Tibial nerve (tissue), 4 donors: ENCODE data around the gene WTAP. TPM values are rescaled to one million over a fixed set of nuclear protein-coding genes. Genes with fewer than 3 reads are reported as not detected.

Experiments used
- DNase-seq, 2 donors: peaks; one replicate each; pipeline ENCODE4 v3.0.0-alpha.2; 2019; ENCODE audit warnings: low spot score in 2 of 2
- H3K27ac ChIP-seq, 4 donors: fragments of 200-600 bp; sonication (generic) in 3 of 4; one replicate each; pipeline ENCODE4 v1.5.1; 2017 to 2019; ENCODE audit warnings: mild to moderate bottlenecking in 1 of 4
- H3K27me3 ChIP-seq, 2 donors: fragments of 200-600 bp; sonication (generic) in 1 of 2; one replicate each; pipeline versions ENCODE4 v1.5.1 to v1.6.0; 2017 to 2019
- H3K36me3 ChIP-seq, 3 donors: fragments of 200-600 bp; sonication (generic); one replicate each; pipeline ENCODE4 v1.5.1; 2018 to 2019
- H3K4me1 ChIP-seq, 4 donors: fragments of 200-600 bp; sonication (generic) in 3 of 4; one replicate each; pipeline ENCODE4 v1.5.1; 2017 to 2019
- H3K4me3 ChIP-seq, 4 donors: fragments of 200-600 bp; sonication (generic) in 3 of 4; one replicate each; pipeline ENCODE4 v1.5.1; 2017 to 2019; ENCODE audit warnings: mild to moderate bottlenecking in 1 of 4, moderate library complexity in 1 of 4
- H3K9me3 ChIP-seq, 4 donors: fragments of 200-600 bp; sonication (generic) in 3 of 4; one replicate each; pipeline ENCODE4 v1.5.1; 2017 to 2019
- EP300 ChIP-seq, 2 donors: sonication (generic); formaldehyde crosslinking; IDR thresholded peaks; one replicate each; pipeline ENCODE4 v1.6.1; 2017; ENCODE audit warnings: antibody characterized with exemption in 2 of 2, mild to moderate bottlenecking in 1 of 2
- POLR2A ChIP-seq, 2 donors: fragments of 450-650 bp; IDR thresholded peaks; one replicate each; pipeline ENCODE4 v1.6.1; 2017; ENCODE audit warnings: antibody characterized with exemption in 2 of 2, mild to moderate bottlenecking in 2 of 2, moderate library complexity in 2 of 2
- WGBS, 2 donors: methylation state at CpG; one replicate each; pipeline ENCODE4 v1.1.5; 2018; 5-methylcytosine and 5-hydroxymethylcytosine counted together
- total RNA-seq, 4 donors: library from RNA; depleted of rRNA; stranded (reverse); fragments of >200 nt; gene quantifications; one replicate each; pipeline ENCODE4 v1.1.0, GENCODE V29; 2016
- TF ChIP-seq, protein P1 (sequence below), 5 experiments: fragments of 200-600 bp in 3 of 5; fragments of 450-650 bp in 2 of 5; sonication (generic) in 3 of 5; IDR thresholded peaks; one replicate each; pipeline ENCODE4 v1.5.1; 2016 to 2019; ENCODE audit warnings: antibody characterized with exemption in 5 of 5, mild to moderate bottlenecking in 3 of 5, moderate library complexity in 2 of 5

Gene WTAP
- 10 to 100 TPM; 69.3 to 81.4 (median 78.0) TPM for total RNA-seq

DNA sequence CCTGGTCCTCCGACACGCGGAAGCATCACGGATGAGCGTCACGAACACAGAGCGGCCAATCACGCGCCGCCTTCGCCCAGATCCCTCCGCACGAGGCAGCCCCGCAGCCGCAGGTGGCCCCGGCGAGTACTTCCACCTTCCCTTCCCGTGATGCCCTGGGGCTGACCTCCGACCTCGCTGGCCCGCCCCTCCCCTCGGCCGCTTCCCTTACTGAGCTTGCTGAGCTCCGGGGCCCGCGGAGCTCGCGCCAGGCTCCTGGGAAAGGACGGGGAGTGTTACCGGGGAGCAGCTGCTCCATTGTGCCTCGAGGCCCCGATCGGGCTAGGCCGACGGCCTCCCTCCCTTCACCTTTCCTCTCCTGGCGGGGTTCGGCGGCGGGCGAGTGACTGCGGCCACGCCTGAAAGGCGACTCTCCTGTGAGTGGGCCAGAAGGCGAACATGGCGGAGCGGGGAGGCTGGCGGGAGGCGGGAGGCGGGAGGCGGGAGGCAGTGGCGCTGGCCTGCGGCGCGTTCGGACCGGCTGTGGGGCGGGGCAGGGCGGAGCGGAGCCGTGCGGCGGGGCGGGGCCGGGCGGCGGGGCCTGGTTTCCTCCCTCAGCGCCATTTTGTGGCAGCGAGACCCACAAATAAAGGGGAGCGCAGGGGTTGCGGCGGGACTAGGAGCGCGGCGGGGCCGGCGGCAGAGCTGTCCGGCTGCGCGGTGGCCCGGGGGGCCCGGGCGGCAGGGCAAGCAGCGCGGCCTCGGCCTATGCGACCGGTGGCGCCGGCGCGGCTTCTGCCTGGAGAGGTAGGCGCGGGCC is at the start of gene WTAP:
WTAP (plus strand) TSS at position 589 of the 799 bp plus-strand sequence. CDS start 8,760 bp downstream, outside the sequence.
- DNase-seq: peak; percentile 89 to 91
- 0 to 1% methylated on average over 41 to 59 of the region's 93 CpGs for WGBS, 2 donors
- H3K27ac ChIP-seq: peak within 1 kb of the TSS; percentile 98 to 100 (median 99)
- peak within 1 kb of the TSS; percentile 75 to 96 (median 84) for H3K4me3 ChIP-seq
- H3K9me3 ChIP-seq: no peaks in the 10 kb centered on the region
- H3K36me3 ChIP-seq: no peaks in the 10 kb centered on the region
- peaks cover 0 to 51% (median 31%) of the 10 kb centered on the region in 4 donors for H3K4me1 ChIP-seq
- TF ChIP-seq POLR2A (IDR thresholded peaks at IDR 0.05) (peak; percentile 65 to 83), EP300 (IDR thresholded peaks at IDR 0.05) (peak; percentile 80 to 97)
- TF ChIP-seq, protein P1, sequence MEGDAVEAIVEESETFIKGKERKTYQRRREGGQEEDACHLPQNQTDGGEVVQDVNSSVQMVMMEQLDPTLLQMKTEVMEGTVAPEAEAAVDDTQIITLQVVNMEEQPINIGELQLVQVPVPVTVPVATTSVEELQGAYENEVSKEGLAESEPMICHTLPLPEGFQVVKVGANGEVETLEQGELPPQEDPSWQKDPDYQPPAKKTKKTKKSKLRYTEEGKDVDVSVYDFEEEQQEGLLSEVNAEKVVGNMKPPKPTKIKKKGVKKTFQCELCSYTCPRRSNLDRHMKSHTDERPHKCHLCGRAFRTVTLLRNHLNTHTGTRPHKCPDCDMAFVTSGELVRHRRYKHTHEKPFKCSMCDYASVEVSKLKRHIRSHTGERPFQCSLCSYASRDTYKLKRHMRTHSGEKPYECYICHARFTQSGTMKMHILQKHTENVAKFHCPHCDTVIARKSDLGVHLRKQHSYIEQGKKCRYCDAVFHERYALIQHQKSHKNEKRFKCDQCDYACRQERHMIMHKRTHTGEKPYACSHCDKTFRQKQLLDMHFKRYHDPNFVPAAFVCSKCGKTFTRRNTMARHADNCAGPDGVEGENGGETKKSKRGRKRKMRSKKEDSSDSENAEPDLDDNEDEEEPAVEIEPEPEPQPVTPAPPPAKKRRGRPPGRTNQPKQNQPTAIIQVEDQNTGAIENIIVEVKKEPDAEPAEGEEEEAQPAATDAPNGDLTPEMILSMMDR (IDR thresholded peaks at IDR 0.05): peak in 2 of 5 experiments; percentile 23 to 50
- no peaks in the 10 kb centered on the region for H3K27me3 ChIP-seq

DNA sequence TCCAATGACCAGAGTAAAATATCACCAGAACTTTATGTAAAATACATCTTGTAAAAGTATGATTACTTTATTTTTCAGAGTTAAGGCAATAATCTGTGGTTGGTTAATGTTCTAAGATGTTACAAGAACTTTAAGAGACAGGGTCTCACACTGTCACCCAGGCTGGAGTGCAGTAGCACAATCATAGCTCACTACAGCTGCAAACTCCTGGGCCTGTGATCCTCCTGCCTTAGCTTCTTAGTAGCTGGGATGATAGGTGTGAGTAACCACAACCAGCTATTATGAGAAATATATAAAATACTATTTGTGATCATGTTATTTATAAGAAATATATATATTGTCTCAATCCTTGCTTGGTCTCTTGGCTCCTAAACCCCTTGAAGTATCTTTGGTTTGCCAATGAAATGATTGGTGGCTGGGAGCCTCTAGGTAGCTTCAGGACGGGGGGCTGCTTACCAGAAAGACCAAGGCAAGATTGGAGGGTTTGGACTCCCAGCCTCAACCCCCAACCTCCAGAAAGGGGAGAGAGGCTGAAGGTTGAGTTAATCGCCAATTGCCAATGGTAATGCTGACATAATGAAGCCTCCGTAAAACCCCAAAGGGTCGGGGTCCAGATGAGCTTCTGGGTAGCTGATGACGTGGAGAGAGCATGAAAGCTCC is 49.7 kb upstream of the WTAP start:
- TF ChIP-seq, protein P1 (IDR thresholded peaks at IDR 0.05): no peak
- TF ChIP-seq POLR2A (IDR thresholded peaks at IDR 0.05): no peak
- no peak for TF ChIP-seq EP300 (IDR thresholded peaks at IDR 0.05)
- WGBS, 2 donors: 92 to 95% methylated on average over 5 of the region's 5 CpGs
- peaks cover 2 to 55% (median 7%) of the 10 kb centered on the region in 3 donors for H3K36me3 ChIP-seq

DNA sequence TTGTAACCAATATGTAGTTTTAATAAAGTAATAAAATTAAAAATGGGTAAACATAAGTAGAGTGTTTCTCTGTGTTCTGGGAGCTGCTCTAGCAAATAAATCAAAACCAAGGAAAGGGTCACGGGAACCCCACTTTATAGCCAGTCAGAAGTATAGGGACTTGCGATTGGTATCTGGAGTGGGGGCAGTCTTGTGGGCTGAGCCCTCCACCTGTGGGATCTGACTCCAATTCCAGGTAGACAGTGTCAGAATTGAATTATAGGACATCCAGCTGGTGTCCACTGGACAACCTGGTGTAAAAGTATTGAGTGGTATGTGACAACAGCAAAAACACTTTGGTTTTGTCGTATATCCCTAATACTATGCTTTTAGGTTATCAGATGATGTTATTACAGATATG is 48.7 kb upstream of the WTAP start:
- Histone ChIP-seq H3K4me1 (peaks cover 0 to 27% (median 3%) of the 10 kb centered on the region in 4 donors), H3K36me3 (peaks cover 2 to 63% (median 7%) of the 10 kb centered on the region in 3 donors), H3K4me3 (no peak overlapping the region), H3K27ac (no peak overlapping the region), H3K9me3 (no peaks in the 10 kb centered on the region), H3K27me3 (no peaks in the 10 kb centered on the region)
- DNase-seq: no peak
- TF ChIP-seq, protein P1 (IDR thresholded peaks at IDR 0.05): no peak
- TF ChIP-seq POLR2A (IDR thresholded peaks at IDR 0.05) (no peak), EP300 (IDR thresholded peaks at IDR 0.05) (no peak)
- 97% methylated on average over 3 of the region's 3 CpGs for WGBS, 2 donors

More for the DNA sequence above, 49.7 kb upstream of the WTAP start:
- H3K4me3 ChIP-seq: no peak overlapping the region
- H3K9me3 ChIP-seq: peaks cover 0 to under 1% (median 0%) of the 10 kb centered on the region in 4 donors
- peaks cover 0 to 19% (median 3%) of the 10 kb centered on the region in 4 donors for H3K4me1 ChIP-seq
- no peak overlapping the region for H3K27ac ChIP-seq
- H3K27me3 ChIP-seq: no peaks in the 10 kb centered on the region
- no peak for DNase-seq

DNA sequence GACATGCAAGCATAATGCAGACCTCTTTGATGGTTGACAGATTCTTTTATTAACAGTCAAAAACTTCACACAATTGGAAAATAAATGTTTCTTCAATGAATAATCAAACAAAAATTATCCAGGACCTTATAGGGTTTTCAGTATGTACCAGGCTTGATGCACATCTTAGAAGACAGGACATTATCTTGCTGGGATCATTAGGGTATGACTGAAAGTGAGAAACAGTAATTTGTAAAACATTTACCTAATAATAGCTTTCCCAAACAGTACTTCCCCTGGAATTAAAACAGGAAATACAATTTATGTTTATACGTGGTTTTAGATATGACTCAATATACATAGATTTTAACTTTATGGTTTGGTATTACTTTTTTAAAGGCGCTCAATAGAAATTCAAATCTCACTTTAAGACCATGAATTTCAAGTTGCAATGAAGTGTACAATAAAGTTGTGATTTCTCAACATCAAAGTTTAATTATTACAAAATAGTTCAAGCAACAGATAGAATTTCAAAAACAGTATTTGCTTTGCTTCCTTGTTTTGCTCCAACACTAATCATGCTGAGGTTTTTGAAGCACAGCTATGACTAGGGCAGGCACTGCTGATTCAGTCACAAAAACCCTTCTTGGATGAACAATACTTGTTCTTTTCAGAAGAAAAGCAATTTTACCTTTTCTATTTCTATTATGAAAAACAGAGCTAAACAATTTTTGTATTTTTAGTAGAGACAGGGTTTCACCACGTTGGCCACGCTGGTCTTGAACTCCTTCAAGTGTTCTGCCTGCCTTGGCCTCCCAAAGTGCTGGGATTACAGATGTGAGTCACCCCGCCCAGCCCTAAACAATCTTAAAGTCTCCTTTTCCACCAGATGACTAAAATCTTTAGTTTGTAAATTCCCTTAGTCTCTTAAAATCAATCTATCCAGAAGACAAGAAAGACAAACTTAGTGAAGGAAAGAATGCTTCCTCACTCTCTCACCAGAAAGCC is 47.9 kb upstream of the WTAP start:
- peak overlapping the region in 1 of 4 donors; percentile 14 for H3K27ac ChIP-seq
- no peaks in the 10 kb centered on the region for H3K27me3 ChIP-seq
- no peak for TF ChIP-seq EP300 (IDR thresholded peaks at IDR 0.05)
- TF ChIP-seq POLR2A (IDR thresholded peaks at IDR 0.05): no peak
- H3K9me3 ChIP-seq: no peaks in the 10 kb centered on the region
- H3K36me3 ChIP-seq: peaks cover 2 to 71% (median 7%) of the 10 kb centered on the region in 3 donors
- no peak for DNase-seq
- H3K4me3 ChIP-seq: no peak overlapping the region
- H3K4me1 ChIP-seq: peaks cover 0 to 34% (median 3%) of the 10 kb centered on the region in 4 donors
- 76 to 79% methylated on average over 5 of the region's 5 CpGs for WGBS, 2 donors

DNA sequence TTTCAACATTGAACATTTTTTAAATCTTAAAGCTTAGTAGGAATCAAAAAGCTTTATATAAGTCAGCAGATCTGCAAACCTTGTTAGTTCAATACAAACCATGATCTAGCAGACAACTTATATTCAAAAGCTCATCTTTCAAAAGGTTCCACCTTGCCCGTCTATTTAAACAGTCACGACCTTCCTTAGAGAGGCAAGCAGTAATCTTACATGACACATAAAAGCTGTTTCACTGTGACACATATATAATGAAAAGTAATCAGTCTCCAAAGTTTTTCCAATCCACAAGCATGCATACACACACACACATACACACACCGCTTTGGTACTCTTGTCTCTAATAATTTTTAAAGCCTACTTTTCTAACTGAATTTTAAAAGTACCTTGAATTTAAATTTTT is 47.2 kb upstream of the WTAP start:
- no peak for DNase-seq
- 87 to 94% methylated on average over 3 of the region's 3 CpGs for WGBS, 2 donors
- Histone ChIP-seq H3K27ac (peak overlapping the region in 1 of 4 donors; percentile 14), H3K27me3 (no peaks in the 10 kb centered on the region), H3K4me1 (peaks cover 0 to 37% (median 3%) of the 10 kb centered on the region in 4 donors), H3K4me3 (no peak overlapping the region), H3K9me3 (no peaks in the 10 kb centered on the region), H3K36me3 (peaks cover 2 to 76% (median 7%) of the 10 kb centered on the region in 3 donors)
- TF ChIP-seq EP300 (IDR thresholded peaks at IDR 0.05): no peak
- TF ChIP-seq, protein P1 (IDR thresholded peaks at IDR 0.05): no peak
- no peak for TF ChIP-seq POLR2A (IDR thresholded peaks at IDR 0.05)
